ENCODE results near the gene ANO7.

The ANO7 gene

DNA sequence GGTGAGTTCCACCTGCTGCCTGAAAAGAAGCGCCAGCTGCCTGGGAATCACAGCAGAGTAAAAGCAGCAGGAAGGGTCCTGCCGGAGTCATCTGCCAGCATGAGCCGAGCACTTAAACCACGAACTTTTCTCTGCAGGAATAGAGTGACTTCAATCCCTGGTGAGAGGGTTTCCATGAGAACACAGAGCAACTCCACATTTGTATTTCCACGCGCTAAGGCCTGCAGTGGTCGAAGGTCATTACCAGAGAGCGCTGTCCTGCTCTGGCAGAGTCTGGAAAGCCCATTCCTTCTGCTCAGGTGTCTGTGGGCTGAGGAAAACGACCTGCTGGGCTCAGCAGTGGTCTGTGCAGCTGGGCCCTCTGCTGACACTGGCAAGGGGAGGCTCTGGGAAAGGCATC, 45.9 kb upstream of the ANO7 start:
- no peak overlapping the region for H3K4me3 ChIP-seq (ENCODE audit: low read depth, low read length)
- no peak for DNase-seq (ENCODE audit: low read depth)
- TF ChIP-seq CTCF (conservative IDR thresholded peaks at IDR 0.05; ENCODE audit: low read depth, low read length): no peak

DNA sequence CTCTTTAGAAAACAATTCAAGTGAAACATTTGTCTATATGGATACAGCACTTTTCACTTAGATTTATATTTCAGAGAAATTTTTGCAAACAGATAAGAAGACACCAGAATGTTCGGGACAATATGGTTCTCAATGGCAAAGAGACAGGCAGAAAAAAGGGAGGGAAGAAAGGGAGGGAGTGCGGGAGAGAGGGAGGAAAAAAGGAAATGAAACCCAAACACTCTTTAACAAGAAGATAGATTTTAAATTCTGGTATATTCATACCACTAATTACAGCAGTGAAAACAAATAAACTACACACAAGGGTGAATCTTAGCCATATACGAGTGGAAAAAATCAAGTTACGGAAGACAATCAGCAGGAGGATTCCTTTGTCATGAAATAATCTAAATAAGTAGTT, 42.2 kb upstream of the ANO7 start:
- H3K4me3 ChIP-seq (ENCODE audit: low read depth, low read length): no peak overlapping the region
- no peak for DNase-seq (ENCODE audit: low read depth)
- no peak for TF ChIP-seq CTCF (conservative IDR thresholded peaks at IDR 0.05; ENCODE audit: low read depth, low read length)

DNA sequence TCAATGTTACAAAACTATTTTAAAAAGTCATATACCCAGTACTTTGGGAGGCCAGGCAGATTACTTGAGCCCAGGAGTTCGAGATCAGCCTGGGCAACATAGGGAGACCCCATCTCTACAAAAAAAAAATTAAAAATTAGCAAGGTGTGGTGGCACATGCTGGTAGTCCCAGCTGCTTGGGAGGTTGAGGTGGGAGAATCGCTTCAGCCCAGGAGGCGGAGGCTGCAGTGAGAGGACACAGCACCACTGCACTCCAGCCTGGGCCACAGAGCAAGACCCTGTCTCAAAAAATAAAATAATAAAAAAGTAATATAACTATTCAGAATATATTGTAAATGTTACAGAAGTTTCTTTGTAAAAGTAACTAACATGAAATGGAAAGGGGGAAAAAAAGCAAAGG, 41.1 kb upstream of the ANO7 start:
- no peak for TF ChIP-seq CTCF (conservative IDR thresholded peaks at IDR 0.05; ENCODE audit: low read depth, low read length)
- no peak overlapping the region for H3K4me3 ChIP-seq (ENCODE audit: low read depth, low read length)
- DNase-seq (ENCODE audit: low read depth): no peak

DNA sequence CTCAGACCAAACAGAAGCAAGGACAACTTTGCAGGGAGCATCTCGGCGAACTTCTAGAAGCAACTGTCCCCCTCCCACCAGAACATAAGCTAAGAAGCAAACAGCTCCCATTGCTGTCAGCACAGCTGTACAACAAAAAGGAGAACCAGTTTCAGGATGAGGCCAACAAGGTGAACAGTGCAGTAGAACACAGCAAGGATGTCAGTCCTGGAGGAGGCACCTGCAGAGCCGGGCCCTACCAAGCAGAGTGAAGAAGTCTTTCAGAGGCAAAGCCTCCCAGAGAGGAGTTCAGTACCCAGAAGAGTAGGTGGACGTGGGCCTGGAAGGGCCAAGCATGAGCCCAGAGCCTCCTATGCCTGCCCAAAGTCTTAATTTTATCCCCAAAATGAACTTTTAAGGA, 40.2 kb upstream of the ANO7 start:
- H3K4me3 ChIP-seq (ENCODE audit: low read depth, low read length): no peak overlapping the region
- TF ChIP-seq CTCF (conservative IDR thresholded peaks at IDR 0.05; ENCODE audit: low read depth, low read length): no peak
- DNase-seq (ENCODE audit: low read depth): no peak

DNA sequence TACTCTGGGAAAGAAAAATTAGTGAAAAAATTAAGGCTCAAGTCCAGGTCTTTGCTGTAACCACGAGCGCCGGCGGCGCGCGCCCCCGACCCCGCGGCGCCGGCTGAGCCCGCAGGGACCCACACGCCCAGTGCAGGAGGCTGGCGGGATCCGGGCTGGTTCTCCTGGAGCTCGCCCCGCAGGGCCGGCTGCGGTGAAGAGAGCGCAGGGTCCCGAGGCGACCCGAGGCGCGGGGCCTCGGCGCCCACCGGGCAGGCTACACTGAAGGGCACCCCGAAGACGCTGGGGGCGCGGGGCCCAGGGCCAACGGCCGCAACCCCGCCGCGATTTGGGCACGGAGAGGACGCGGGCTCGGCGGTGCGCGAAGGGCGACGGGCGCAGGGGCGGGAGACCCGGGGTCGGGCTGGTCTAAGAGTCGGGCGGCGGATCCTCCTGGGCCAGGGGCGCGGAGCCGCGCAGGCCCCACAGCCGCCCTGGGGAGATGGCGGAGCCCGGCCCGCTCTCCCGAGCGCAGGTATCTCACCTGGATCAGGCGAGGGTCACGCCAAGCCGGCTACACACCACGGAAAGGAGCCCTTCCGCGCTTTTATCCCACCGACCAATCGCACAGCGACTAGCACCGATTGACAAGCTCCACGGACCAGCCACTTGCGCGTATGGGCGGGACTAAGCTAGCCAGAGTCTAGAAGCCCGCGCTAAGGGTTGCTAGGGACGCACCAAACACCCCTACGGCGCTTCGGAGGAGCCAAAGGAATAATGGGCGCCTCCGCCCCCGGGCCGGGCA, 39.4 kb upstream of the ANO7 start, which contains the start of gene PASK:
PASK (minus strand) TSS at position 582 of the 784 bp plus-strand sequence. CDS start 6,440 bp downstream, outside the sequence.
- DNase-seq (ENCODE audit: low read depth): peak; percentile 97
- no peak for TF ChIP-seq CTCF (conservative IDR thresholded peaks at IDR 0.05; ENCODE audit: low read depth, low read length)

GRCh38 chr2:241149675-241149924, 38.9 kb upstream of the ANO7 start:
- H3K4me3 ChIP-seq (ENCODE audit: low read depth, low read length): peak overlapping the region; percentile 88
- TF ChIP-seq CTCF (conservative IDR thresholded peaks at IDR 0.05; ENCODE audit: low read depth, low read length): no peak
- no peak for DNase-seq (ENCODE audit: low read depth)

More for the DNA sequence above, 39.4 kb upstream of the ANO7 start, which contains the start of gene PASK:
- H3K4me3 ChIP-seq (ENCODE audit: low read depth, low read length): peak within 1 kb of the TSS; percentile 88
